PC-3 (cell line): ENCODE measurements around the gene SORD. TPM values are rescaled to one million over a fixed set of nuclear protein-coding genes. Genes with fewer than 3 reads are reported as not detected.

ENCODE experiments used
- ATAC-seq: fragments of 200-7000 bp; cut with Tn5 transposase; 2 replicates; pipeline ENCODE4 v1.9.1; 2020; ENCODE audit warnings: mild to moderate bottlenecking, moderate library complexity
- BruUV-seq: library from RNA; stranded (reverse); fragments of 400-500 nt; replicated peaks from 2 replicates; lab custom pipeline; 2021; lab: Mats Ljungman, UMichigan
- CTCF ChIA-PET: fragments of 300-600 bp; sonication (Branson Sonifier 250); formaldehyde crosslinking; loops from one replicate; lab custom pipeline; 2022; ENCODE audit warnings: antibody characterized with exemption; lab: Charles Lee
- POLR2A ChIA-PET: fragments of 300-600 bp; sonication (Branson Sonifier 250); formaldehyde crosslinking; loops from one replicate; lab custom pipeline; 2022; ENCODE audit warnings: antibody characterized with exemption; ENCODE audit not compliant: unreplicated experiment; lab: Charles Lee
- DNase-seq: peaks from one replicate; pipeline ENCODE4 v3.0.0-alpha.2; 2015
- H2AFZ ChIP-seq: fragments of 300-600 bp; sonication (generic); 2 replicates; pipeline ENCODE4 v1.6.0; 2016; ENCODE audit warnings: antibody characterized with exemption, low read length
- H3F3A ChIP-seq: fragments of 300-600 bp; sonication (generic); one replicate; pipeline ENCODE4 v1.6.0; 2017; ENCODE audit warnings: antibody characterized with exemption, low read length, control low read depth, mild to moderate bottlenecking; ENCODE audit not compliant: unreplicated experiment
- H3K27ac ChIP-seq: fragments of 300-600 bp; sonication (generic); 2 replicates; pipeline ENCODE4 v1.5.1; 2016; ENCODE audit warnings: mild to moderate bottlenecking, low read length
- H3K27me3 ChIP-seq: fragments of 300-600 bp; sonication (generic); 2 replicates; pipeline ENCODE4 v1.6.1; 2016; ENCODE audit warnings: low read length, mixed read lengths
- H3K36me3 ChIP-seq: fragments of 300-600 bp; sonication (generic); 2 replicates; pipeline ENCODE4 v1.6.1; 2016; ENCODE audit warnings: low read depth, mixed run types, low read length, mixed read lengths
- H3K4me1 ChIP-seq: fragments of 300-600 bp; sonication (generic); 2 replicates; pipeline ENCODE4 v1.5.1; 2016; ENCODE audit warnings: low read length; ENCODE audit not compliant: insufficient read depth
- H3K4me2 ChIP-seq: fragments of 300-600 bp; sonication (generic); 2 replicates; pipeline ENCODE4 v1.6.0; 2016; ENCODE audit warnings: low read length
- H3K4me3 ChIP-seq: fragments of 300-600 bp; sonication (generic); 2 replicates; pipeline ENCODE4 v1.5.1; 2016; ENCODE audit warnings: mild to moderate bottlenecking, low read length, mixed read lengths
- H3K79me2 ChIP-seq: fragments of 300-600 bp; sonication (generic); 2 replicates; pipeline ENCODE4 v1.6.1; 2017; ENCODE audit warnings: low read length, mixed read lengths
- H3K9ac ChIP-seq: fragments of 300-600 bp; sonication (generic); 2 replicates; pipeline ENCODE4 v1.6.0; 2016; ENCODE audit warnings: mild to moderate bottlenecking, low read length
- H3K9me2 ChIP-seq: fragments of 300-600 bp; sonication (generic); replicated peaks from 2 replicates; pipeline ENCODE4 v1.6.1; 2016; ENCODE audit warnings: mixed run types, low read length, mixed read lengths
- H3K9me3 ChIP-seq: fragments of 300-600 bp; sonication (generic); 2 replicates; pipeline ENCODE4 v1.6.1; 2016; ENCODE audit warnings: low read length, mixed read lengths
- H4K20me1 ChIP-seq: fragments of 300-600 bp; sonication (generic); 2 replicates; pipeline ENCODE4 v1.6.1; 2016; ENCODE audit warnings: low read length, mixed read lengths
- EZH2 ChIP-seq: fragments of 300-600 bp; sonication (generic); IDR thresholded peaks from one replicate; pipeline ENCODE4 v1.6.1; 2017; ENCODE audit warnings: antibody characterized with exemption, mild to moderate bottlenecking, low read length; ENCODE audit not compliant: unreplicated experiment
- EZH2phosphoT487 ChIP-seq: fragments of 300-600 bp; sonication (generic); IDR thresholded peaks from 2 replicates; pipeline ENCODE4 v1.6.1; 2018; ENCODE audit warnings: mild to moderate bottlenecking, antibody characterized with exemption, low read length, borderline replicate concordance
- intact Hi-C: fragments of 100-400 bp; cut with micrococcal nuclease; formaldehyde crosslinking; loops from 2 replicates; pipeline ENCODE4 v1.9.0; 2023
- total RNA-seq: library from RNA; depleted of rRNA; stranded (reverse); fragments of >200 nt; gene quantifications from 2 replicates; pipeline ENCODE4 v1.2.3, GENCODE V29; 2014
- TF ChIP-seq, protein P1 (sequence below): fragments of 300-600 bp; sonication (generic); conservative IDR thresholded peaks from 2 replicates; pipeline ENCODE4 v1.5.1; 2017; ENCODE audit warnings: antibody characterized with exemption, low read depth, mild to moderate bottlenecking, low read length

SORD gene
- total RNA-seq, 1 experiment from 2014 or later, result 119 TPM

DNA sequence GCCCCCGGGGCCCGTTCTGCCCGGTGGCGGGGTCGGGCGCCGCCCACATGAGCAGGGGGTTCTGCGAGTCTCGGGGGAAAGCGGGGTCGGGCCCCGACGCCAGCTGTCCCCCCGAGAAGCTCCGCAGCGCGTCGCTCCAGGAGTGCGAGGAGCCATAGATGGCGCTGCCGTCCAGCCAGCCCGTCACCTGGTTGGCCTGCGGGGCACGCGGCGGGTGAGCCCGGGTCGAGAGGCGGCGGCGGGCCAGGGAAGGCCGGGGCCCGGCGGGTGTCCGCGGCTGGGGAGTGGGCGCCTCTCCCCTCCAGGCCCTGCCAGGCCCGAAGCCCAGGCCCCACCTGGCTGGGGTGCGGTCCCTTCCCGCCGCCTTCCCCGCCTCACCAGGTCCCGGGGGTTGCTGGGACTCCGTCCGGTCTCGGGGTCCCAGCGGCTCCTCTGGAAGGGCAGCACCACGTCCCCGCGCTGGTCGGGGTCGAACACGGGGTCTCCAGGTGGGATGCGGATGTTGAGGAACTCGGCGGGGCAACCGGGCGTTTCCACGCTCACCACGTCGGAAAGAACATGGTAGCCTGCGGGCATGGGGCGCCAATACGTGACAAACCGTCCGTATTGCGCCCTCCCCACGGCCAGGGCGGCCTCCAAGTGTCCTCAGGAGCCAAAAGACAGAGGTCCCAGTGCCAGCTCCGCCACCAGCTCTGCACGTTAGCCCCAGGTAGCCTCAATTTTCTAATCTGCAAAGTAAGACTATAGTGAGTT, 88.6 kb downstream of the SORD start:
- BruUV-seq, result no TSS peak
- Histone ChIP-seq H3K9me3 (no peaks in the 10 kb centered on the region), H3K36me3 (no peaks in the 10 kb centered on the region), H3K79me2 (no peaks in the 10 kb centered on the region), H3K27ac (no peak overlapping the region), H3K9me2 (no peaks in the 10 kb centered on the region), H3K9ac (no peak overlapping the region), H3K4me3 (no peak overlapping the region), H3K4me1 (no peaks in the 10 kb centered on the region), H3F3A (no peaks in the 10 kb centered on the region), H3K27me3 (peaks cover 28% of the 10 kb centered on the region), H2AFZ (no peak overlapping the region), H4K20me1 (no peaks in the 10 kb centered on the region), H3K4me2 (no peak overlapping the region)
- DNase-seq, result no peak
- ATAC-seq, result no peak
- CTCF ChIA-PET, result no interaction called here
- TF ChIP-seq, protein P1, sequence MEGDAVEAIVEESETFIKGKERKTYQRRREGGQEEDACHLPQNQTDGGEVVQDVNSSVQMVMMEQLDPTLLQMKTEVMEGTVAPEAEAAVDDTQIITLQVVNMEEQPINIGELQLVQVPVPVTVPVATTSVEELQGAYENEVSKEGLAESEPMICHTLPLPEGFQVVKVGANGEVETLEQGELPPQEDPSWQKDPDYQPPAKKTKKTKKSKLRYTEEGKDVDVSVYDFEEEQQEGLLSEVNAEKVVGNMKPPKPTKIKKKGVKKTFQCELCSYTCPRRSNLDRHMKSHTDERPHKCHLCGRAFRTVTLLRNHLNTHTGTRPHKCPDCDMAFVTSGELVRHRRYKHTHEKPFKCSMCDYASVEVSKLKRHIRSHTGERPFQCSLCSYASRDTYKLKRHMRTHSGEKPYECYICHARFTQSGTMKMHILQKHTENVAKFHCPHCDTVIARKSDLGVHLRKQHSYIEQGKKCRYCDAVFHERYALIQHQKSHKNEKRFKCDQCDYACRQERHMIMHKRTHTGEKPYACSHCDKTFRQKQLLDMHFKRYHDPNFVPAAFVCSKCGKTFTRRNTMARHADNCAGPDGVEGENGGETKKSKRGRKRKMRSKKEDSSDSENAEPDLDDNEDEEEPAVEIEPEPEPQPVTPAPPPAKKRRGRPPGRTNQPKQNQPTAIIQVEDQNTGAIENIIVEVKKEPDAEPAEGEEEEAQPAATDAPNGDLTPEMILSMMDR, result no peak
- TF ChIP-seq EZH2, result no peak
- no peak for TF ChIP-seq EZH2phosphoT487
- POLR2A ChIA-PET, result no interaction called here
- intact Hi-C loops, result no loop called here

DNA sequence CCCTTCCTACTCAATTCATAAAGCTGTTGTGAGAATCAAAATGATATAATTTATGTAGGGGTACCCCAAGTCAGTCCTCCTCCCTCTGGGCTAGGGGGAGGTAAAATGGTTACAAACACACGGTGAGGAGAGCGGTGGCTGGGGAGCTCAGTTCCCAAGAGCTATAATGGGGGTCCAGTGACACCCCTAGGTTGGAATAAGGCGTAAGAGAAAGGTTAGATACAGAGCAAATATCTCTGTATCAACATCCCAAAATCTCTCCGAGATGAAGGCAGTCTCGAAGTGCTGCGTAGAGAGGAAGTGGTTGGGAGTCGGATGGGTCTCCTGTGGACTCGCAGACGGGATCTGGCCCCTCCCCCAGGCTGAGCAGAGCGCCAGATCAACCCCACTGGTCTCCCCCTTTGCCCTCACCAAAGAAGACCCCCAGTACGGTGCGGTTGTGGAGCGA, 89.2 kb downstream of the SORD start:
- intact Hi-C loops, result no loop called here
- H3F3A ChIP-seq, result no peaks in the 10 kb centered on the region
- H4K20me1 ChIP-seq, result no peaks in the 10 kb centered on the region
- no peak for ATAC-seq
- no peak overlapping the region for H3K4me2 ChIP-seq
- no peak overlapping the region for H2AFZ ChIP-seq
- H3K27ac ChIP-seq, result no peak overlapping the region
- no peak overlapping the region for H3K4me3 ChIP-seq
- no peaks in the 10 kb centered on the region for H3K9me3 ChIP-seq
- no peak for DNase-seq
- no TSS peak for BruUV-seq
- no peaks in the 10 kb centered on the region for H3K4me1 ChIP-seq
- H3K27me3 ChIP-seq, result peaks cover 28% of the 10 kb centered on the region
- ChIA-PET CTCF (no interaction called here), POLR2A (no interaction called here)
- no peak overlapping the region for H3K9ac ChIP-seq
- no peaks in the 10 kb centered on the region for H3K9me2 ChIP-seq
- TF ChIP-seq EZH2 (no peak), EZH2phosphoT487 (no peak)
- TF ChIP-seq, protein P1, result no peak
- no peaks in the 10 kb centered on the region for H3K36me3 ChIP-seq
- H3K79me2 ChIP-seq, result no peaks in the 10 kb centered on the region
